ENCODE results near the gene KRTAP4-5.
"Not testable (repeated sequence)": the region's sequence is repeated elsewhere in the genome, so short reads cannot be mapped to it uniquely, and the experiment has no call there.

- TF ChIP-seq CTCF, POLR2A (IDR thresholded peaks at IDR 0.05): not testable (repeated sequence)
Measured at GRCh38 chr17:41108728-41109386, 40.8 kb downstream of the KRTAP4-5 start.

Measured in testis (tissue), 2 donors.